Measurements from ENCODE around the gene ZNF428.
A peak's percentile ranks its signal among the peaks of the same experiment; 100 is the strongest.

Gene ZNF428

DNA sequence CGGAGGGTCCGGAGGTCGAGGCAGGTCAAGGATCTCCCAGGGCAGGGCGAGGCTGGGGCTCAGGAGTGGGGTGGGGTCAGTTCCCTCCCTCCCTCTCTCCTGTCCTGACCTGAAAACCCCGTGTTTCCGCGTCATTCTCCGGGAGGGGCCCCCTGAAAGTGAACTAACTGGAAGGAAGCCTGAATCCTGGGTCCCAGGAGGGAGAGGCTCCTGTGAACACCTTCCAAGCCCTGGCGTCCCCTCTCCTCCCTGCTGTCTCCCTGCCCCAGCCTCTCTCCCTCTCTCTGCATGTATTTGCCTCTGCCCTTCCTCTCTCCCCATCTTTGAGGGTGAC is 21.0 kb upstream of the ZNF428 start:
- Histone ChIP-seq H3K36me3 (ENCODE audit: insufficient read depth) (no peaks in the 10 kb centered on the region), H3K9ac (no peak overlapping the region; the same call in 1 of the 2 replicates), H3K27me3 (ENCODE audit: insufficient read depth, low read depth) (peaks cover 27% of the 10 kb centered on the region), H3K79me2 (ENCODE audit: insufficient read depth, low read depth) (no peaks in the 10 kb centered on the region), H3K4me3 (IDR thresholded peaks at IDR 0.05; ENCODE audit: insufficient read depth, low read depth, low read length) (no peak overlapping the region), H3K27ac (no peak overlapping the region), H3K4me2 (peak overlapping the region; percentile 60; the same call in 1 of the 2 replicates), H4K20me1 (ENCODE audit: insufficient read depth) (no peaks in the 10 kb centered on the region), H3K4me1 (ENCODE audit: low read depth, poor library complexity, severe bottlenecking) (no peaks in the 10 kb centered on the region), H2AFZ (ENCODE audit: low read depth) (peak overlapping the region; percentile 81; the same call in 1 of the 2 replicates)
- TF ChIP-seq, protein P1, sequence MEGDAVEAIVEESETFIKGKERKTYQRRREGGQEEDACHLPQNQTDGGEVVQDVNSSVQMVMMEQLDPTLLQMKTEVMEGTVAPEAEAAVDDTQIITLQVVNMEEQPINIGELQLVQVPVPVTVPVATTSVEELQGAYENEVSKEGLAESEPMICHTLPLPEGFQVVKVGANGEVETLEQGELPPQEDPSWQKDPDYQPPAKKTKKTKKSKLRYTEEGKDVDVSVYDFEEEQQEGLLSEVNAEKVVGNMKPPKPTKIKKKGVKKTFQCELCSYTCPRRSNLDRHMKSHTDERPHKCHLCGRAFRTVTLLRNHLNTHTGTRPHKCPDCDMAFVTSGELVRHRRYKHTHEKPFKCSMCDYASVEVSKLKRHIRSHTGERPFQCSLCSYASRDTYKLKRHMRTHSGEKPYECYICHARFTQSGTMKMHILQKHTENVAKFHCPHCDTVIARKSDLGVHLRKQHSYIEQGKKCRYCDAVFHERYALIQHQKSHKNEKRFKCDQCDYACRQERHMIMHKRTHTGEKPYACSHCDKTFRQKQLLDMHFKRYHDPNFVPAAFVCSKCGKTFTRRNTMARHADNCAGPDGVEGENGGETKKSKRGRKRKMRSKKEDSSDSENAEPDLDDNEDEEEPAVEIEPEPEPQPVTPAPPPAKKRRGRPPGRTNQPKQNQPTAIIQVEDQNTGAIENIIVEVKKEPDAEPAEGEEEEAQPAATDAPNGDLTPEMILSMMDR (conservative IDR thresholded peaks at IDR 0.05; ENCODE audit: low read depth, low read length): no peak

DNA sequence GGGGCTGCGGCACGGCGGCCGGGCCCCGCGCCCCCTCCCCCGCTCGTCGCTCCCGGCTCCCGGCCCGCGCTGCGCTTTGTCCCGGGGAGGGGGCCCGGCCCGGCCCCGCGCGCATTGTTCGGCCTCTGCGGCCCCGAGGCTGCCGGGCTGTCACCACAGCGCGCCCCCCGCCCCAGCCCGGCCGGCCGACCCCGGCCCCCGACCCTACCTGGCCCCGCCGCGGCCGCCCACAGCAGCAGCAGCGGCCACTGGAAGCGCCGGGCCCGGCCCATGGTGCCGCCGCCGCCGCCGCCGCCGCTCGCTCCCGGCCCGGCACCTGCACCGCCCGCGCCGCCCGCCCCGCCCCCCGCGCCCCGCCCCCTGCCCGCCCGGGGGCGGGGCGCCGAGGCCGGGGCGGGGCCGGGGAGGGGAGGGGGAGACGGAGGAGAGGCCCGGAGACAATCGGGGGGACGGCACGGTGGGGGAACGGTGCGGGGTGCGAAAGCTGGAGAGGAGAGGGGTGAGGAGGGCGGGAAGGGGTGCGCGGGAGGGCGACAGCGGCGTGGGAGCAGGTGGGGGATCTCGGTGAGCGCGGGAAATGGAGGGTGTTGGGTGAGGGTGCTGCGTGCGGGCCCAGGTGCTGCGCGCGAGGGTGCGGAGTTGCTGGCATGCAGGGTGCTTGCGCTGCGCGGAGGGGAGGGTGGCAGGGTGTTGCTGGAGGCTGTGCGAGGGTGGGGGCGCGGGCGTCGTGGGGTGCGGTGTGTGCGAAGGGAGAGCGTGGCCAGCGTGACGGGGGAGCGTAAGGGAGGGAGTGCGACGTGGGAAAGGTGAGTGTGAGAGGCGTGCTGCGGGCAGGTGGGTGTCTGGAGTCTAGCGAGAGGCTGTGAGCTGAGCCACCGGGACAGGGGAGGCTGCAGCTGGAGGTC is 20.3 kb upstream of the ZNF428 start, which contains the start of gene CADM4:
CADM4 (minus strand) TSS at position 332 of the 905 bp plus-strand sequence; CDS start at position 272, 60 bp downstream.
- H3K27me3 ChIP-seq (ENCODE audit: insufficient read depth, low read depth): peaks cover 27% of the 10 kb centered on the region
- no peak within 1 kb of the TSS; the same call in 1 of the 2 replicates for H3K9ac ChIP-seq
- no peak within 1 kb of the TSS for H3K4me3 ChIP-seq (IDR thresholded peaks at IDR 0.05; ENCODE audit: insufficient read depth, low read depth, low read length)
- H3K36me3 ChIP-seq (ENCODE audit: insufficient read depth): no peaks in the 10 kb centered on the region
- TF ChIP-seq, protein P1 (conservative IDR thresholded peaks at IDR 0.05; ENCODE audit: low read depth, low read length): no peak
- peak within 1 kb of the TSS; percentile 81; the same call in 1 of the 2 replicates for H2AFZ ChIP-seq (ENCODE audit: low read depth)
- no peaks in the 10 kb centered on the region for H3K79me2 ChIP-seq (ENCODE audit: insufficient read depth, low read depth)
- H3K27ac ChIP-seq: no peak within 1 kb of the TSS
- H4K20me1 ChIP-seq (ENCODE audit: insufficient read depth): no peaks in the 10 kb centered on the region
- H3K4me2 ChIP-seq: peak within 1 kb of the TSS; percentile 60; the same call in 1 of the 2 replicates
- H3K4me1 ChIP-seq (ENCODE audit: low read depth, poor library complexity, severe bottlenecking): no peaks in the 10 kb centered on the region

DNA sequence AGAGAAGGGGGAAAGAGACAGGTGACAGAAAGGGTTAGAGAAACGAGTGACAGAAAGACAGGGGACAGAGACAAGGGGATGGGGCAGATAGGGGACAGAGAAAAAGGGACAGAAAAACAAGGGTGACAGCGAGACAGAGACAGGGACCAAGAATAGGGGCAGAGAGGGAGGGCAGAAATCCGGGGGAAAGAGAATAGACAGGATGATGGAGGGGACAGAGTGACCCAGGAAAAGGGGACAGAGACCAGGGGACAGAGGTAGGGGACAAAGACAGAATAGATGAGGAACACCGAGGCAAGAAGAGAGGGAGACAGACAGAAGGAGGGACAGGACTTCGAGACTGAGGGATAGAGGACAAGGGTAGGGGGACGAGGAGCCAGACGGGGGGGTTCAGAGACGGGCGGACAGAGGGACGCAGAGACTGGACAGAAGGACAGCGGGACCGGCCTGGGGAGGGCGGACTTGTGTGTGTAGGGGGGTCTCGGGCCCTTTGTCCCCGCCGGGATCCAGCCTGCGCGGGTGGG is 19.6 kb upstream of the ZNF428 start:
- Histone ChIP-seq H3K9ac (no peak overlapping the region), H3K79me2 (ENCODE audit: insufficient read depth, low read depth) (no peaks in the 10 kb centered on the region), H4K20me1 (ENCODE audit: insufficient read depth) (no peaks in the 10 kb centered on the region), H3K27me3 (ENCODE audit: insufficient read depth, low read depth) (peaks cover 27% of the 10 kb centered on the region), H3K4me1 (ENCODE audit: low read depth, poor library complexity, severe bottlenecking) (no peaks in the 10 kb centered on the region), H2AFZ (ENCODE audit: low read depth) (peak overlapping the region; percentile 22; the same call in 1 of the 2 replicates), H3K27ac (no peak overlapping the region), H3K4me2 (peak overlapping the region; percentile 33; the same call in 1 of the 2 replicates), H3K36me3 (ENCODE audit: insufficient read depth) (no peaks in the 10 kb centered on the region), H3K4me3 (IDR thresholded peaks at IDR 0.05; ENCODE audit: insufficient read depth, low read depth, low read length) (no peak overlapping the region)
- TF ChIP-seq, protein P1 (conservative IDR thresholded peaks at IDR 0.05; ENCODE audit: low read depth, low read length): no peak

DNA sequence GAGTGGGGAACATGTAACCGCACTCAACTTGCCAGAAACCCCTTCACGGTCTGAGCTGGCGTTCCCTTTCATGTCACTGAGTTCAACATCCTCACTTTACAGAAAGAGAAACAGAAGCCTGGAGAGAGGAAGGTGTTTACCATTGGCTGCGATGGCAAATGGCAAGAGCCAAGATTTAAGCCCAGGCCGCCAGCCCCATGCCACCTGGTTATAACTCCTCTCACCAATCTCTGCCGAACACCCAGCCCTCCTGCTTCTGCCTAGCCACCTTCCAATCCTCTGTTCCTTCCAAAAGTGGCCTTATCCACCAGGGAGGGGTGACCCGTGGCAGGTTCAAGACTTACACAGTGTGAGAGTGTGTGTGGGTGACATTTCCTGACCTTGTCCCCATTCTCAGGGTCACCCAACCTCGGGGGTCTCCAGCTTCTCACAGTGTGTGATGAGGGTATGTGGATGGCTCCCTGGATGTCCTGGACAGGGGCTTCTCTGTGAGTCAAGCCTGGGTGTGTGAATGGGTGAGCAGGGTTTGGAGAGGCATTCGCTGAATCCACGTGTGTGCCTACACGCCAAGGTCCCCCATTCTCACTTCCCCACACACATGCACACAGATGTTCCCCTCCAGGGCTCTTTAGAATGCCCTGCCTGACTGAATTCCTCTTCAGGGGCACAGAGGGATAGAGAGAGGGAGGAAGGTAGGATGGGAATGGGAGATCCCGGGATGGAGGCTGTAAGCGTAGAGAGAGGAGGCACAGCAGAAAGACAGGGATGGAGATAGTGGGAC is 19.0 kb upstream of the ZNF428 start:
- no peak overlapping the region for H3K9ac ChIP-seq
- no peak overlapping the region for H2AFZ ChIP-seq (ENCODE audit: low read depth)
- peak overlapping the region; percentile 33; the same call in 1 of the 2 replicates for H3K4me2 ChIP-seq
- no peaks in the 10 kb centered on the region for H3K79me2 ChIP-seq (ENCODE audit: insufficient read depth, low read depth)
- no peaks in the 10 kb centered on the region for H3K4me1 ChIP-seq (ENCODE audit: low read depth, poor library complexity, severe bottlenecking)
- H3K27ac ChIP-seq: no peak overlapping the region
- H3K27me3 ChIP-seq (ENCODE audit: insufficient read depth, low read depth): peaks cover 28% of the 10 kb centered on the region
- TF ChIP-seq, protein P1 (conservative IDR thresholded peaks at IDR 0.05; ENCODE audit: low read depth, low read length): no peak
- no peaks in the 10 kb centered on the region for H4K20me1 ChIP-seq (ENCODE audit: insufficient read depth)
- no peak overlapping the region for H3K4me3 ChIP-seq (IDR thresholded peaks at IDR 0.05; ENCODE audit: insufficient read depth, low read depth, low read length)
- no peaks in the 10 kb centered on the region for H3K36me3 ChIP-seq (ENCODE audit: insufficient read depth)
